Measurements from ENCODE around the gene CNTRL. TPM values are rescaled to one million over a fixed set of nuclear protein-coding genes. Genes with fewer than 3 reads are reported as not detected.

CNTRL gene
- total and polyA plus RNA-seq, 8 donors = 4.4 to 27.4 (median 11.2) TPM

GRCh38 chr9:121118266-121118665 is 43.5 kb downstream of the CNTRL start:
- WGBS, 5 donors = 80 to 89% (median 88%) methylated on average over 2 of the region's 2 CpGs
- no peak overlapping the region for H3K4me3 ChIP-seq
- H3K27ac ChIP-seq = no peak overlapping the region
- no peaks in the 10 kb centered on the region for H3K9me3 ChIP-seq
- H3K4me1 ChIP-seq = peaks cover 3 to 21% (median 17%) of the 10 kb centered on the region in 4 donors
- H3K27me3 ChIP-seq = no peaks in the 10 kb centered on the region
- no peak for DNase-seq
- TF ChIP-seq POLR2AphosphoS5 (IDR thresholded peaks at IDR 0.05) (no peak), POLR2A (IDR thresholded peaks at IDR 0.05) (no peak), EP300 (IDR thresholded peaks at IDR 0.05) (no peak), CTCF (IDR thresholded peaks at IDR 0.05) (no peak)
- intact Hi-C loops (cut with DNase I; ENCODE audit: low total_unique reads) = no loop called here
- H3K36me3 ChIP-seq = peaks cover 0 to 19% (median 13%) of the 10 kb centered on the region in 4 donors

GRCh38 chr9:121120386-121120785 is 45.6 kb downstream of the CNTRL start:
- no peaks in the 10 kb centered on the region for H3K9me3 ChIP-seq
- H3K27ac ChIP-seq = no peak overlapping the region
- no peak for TF ChIP-seq CTCF (IDR thresholded peaks at IDR 0.05)
- TF ChIP-seq EP300 (IDR thresholded peaks at IDR 0.05) = no peak
- H3K27me3 ChIP-seq = no peaks in the 10 kb centered on the region
- no peak overlapping the region for H3K4me3 ChIP-seq
- peaks cover 0 to 22% (median 15%) of the 10 kb centered on the region in 4 donors for H3K36me3 ChIP-seq
- intact Hi-C loops (cut with DNase I; ENCODE audit: low total_unique reads) = no loop called here
- 88 to 94% (median 91%) methylated on average over 2 of the region's 2 CpGs for WGBS, 5 donors
- peaks cover 3 to 21% (median 18%) of the 10 kb centered on the region in 4 donors for H3K4me1 ChIP-seq
- no peak for DNase-seq

GRCh38 chr9:121121582-121122087 is 46.9 kb downstream of the CNTRL start:
- DNase-seq = peak; percentile 98 to 99
- no peaks in the 10 kb centered on the region for H3K9me3 ChIP-seq
- H3K36me3 ChIP-seq = peaks cover 0 to 25% (median 17%) of the 10 kb centered on the region in 4 donors
- WGBS, 5 donors = 0 to 1% (median 0%) methylated on average over 17 of the region's 17 CpGs
- intact Hi-C loops (cut with DNase I; ENCODE audit: low total_unique reads) = no loop called here
- peaks cover 3 to 21% (median 18%) of the 10 kb centered on the region in 4 donors for H3K4me1 ChIP-seq
- TF ChIP-seq POLR2AphosphoS5 (IDR thresholded peaks at IDR 0.05) (peak; percentile 79 to 86 (median 80)), EP300 (IDR thresholded peaks at IDR 0.05) (no peak), POLR2A (IDR thresholded peaks at IDR 0.05) (peak in 1 of 4 donors; percentile 18), CTCF (IDR thresholded peaks at IDR 0.05) (peak in 4 of 7 experiments; percentile 28 to 41 (median 34))
- no peaks in the 10 kb centered on the region for H3K27me3 ChIP-seq
- H3K4me3 ChIP-seq = peak overlapping the region; percentile 36 to 53 (median 46)
- H3K27ac ChIP-seq = peak overlapping the region in 4 of 5 donors; percentile 65 to 80 (median 67)

GRCh38 chr9:121122246-121123032 is 47.7 kb downstream of the CNTRL start:
- peak in 1 of 2 donors; percentile 28 for DNase-seq
- TF ChIP-seq EP300 (IDR thresholded peaks at IDR 0.05) (no peak), POLR2A (IDR thresholded peaks at IDR 0.05) (no peak), CTCF (IDR thresholded peaks at IDR 0.05) (no peak), POLR2AphosphoS5 (IDR thresholded peaks at IDR 0.05) (no peak)
- WGBS, 5 donors = 42 to 51% (median 47%) methylated on average over 5 of the region's 5 CpGs
- peaks cover 0 to 32% (median 25%) of the 10 kb centered on the region in 4 donors for H3K36me3 ChIP-seq
- intact Hi-C loops (cut with DNase I; ENCODE audit: low total_unique reads) = no loop called here
- no peaks in the 10 kb centered on the region for H3K9me3 ChIP-seq
- H3K27ac ChIP-seq = peak overlapping the region in 4 of 5 donors; percentile 65 to 80 (median 67)
- H3K4me3 ChIP-seq = peak overlapping the region; percentile 36 to 53 (median 46)
- no peaks in the 10 kb centered on the region for H3K27me3 ChIP-seq
- H3K4me1 ChIP-seq = peaks cover 3 to 21% (median 18%) of the 10 kb centered on the region in 4 donors

Data from stomach (tissue), 9 donors.